Measurements from ENCODE around the gene ENTPD5.

ENTPD5 gene

GRCh38 chr14:74048281-74048680, 29.2 kb upstream of the ENTPD5 start:
- TF ChIP-seq CTCF (IDR thresholded peaks at IDR 0.05) (no peak), ZFX (IDR thresholded peaks at IDR 0.05; ENCODE audit: borderline replicate concordance) (no peak)
- no peak overlapping the region for H3K27ac ChIP-seq

- H3K27ac ChIP-seq: no peak overlapping the region
- TF ChIP-seq CTCF (IDR thresholded peaks at IDR 0.05) (no peak), ZFX (IDR thresholded peaks at IDR 0.05; ENCODE audit: borderline replicate concordance) (no peak)
Observed at GRCh38 chr14:74045522-74045921, 26.4 kb upstream of the ENTPD5 start.

- H3K27ac ChIP-seq: no peak overlapping the region
- TF ChIP-seq ZFX (IDR thresholded peaks at IDR 0.05; ENCODE audit: borderline replicate concordance) (no peak), CTCF (IDR thresholded peaks at IDR 0.05) (no peak)
Observed at GRCh38 chr14:74042296-74042695, 23.2 kb upstream of the ENTPD5 start.

- TF ChIP-seq CTCF (IDR thresholded peaks at IDR 0.05): peak; percentile 81
- no peak for TF ChIP-seq ZFX (IDR thresholded peaks at IDR 0.05; ENCODE audit: borderline replicate concordance)
Observed at GRCh38 chr14:74038020-74038859, 19.2 kb upstream of the ENTPD5 start.

GRCh38 chr14:74035556-74035955, 16.5 kb upstream of the ENTPD5 start:
- TF ChIP-seq CTCF (IDR thresholded peaks at IDR 0.05) (no peak), ZFX (IDR thresholded peaks at IDR 0.05; ENCODE audit: borderline replicate concordance) (no peak)
- no peak overlapping the region for H3K27ac ChIP-seq

More at GRCh38 chr14:74038020-74038859, 19.2 kb upstream of the ENTPD5 start:
- H3K27ac ChIP-seq: no peak overlapping the region

- no peak overlapping the region for H3K27ac ChIP-seq
- TF ChIP-seq ZFX (IDR thresholded peaks at IDR 0.05; ENCODE audit: borderline replicate concordance) (no peak), CTCF (IDR thresholded peaks at IDR 0.05) (no peak)
Observed at GRCh38 chr14:74034572-74034971, 15.5 kb upstream of the ENTPD5 start.

GRCh38 chr14:74029136-74029535, 10.0 kb upstream of the ENTPD5 start:
- H3K27ac ChIP-seq: no peak overlapping the region
- TF ChIP-seq ZFX (IDR thresholded peaks at IDR 0.05; ENCODE audit: borderline replicate concordance): no peak
- no peak for TF ChIP-seq CTCF (IDR thresholded peaks at IDR 0.05)

Measured in 22Rv1 (cell line).